GM23248 (cell line): ENCODE data around the gene POLRMT. TPM values are rescaled to one million over a fixed set of nuclear protein-coding genes. Genes with fewer than 3 reads are reported as not detected.

Experiments used
- DNase-seq: peaks from one replicate; pipeline ENCODE4 v3.0.0-alpha.2; 2015
- H2AFZ ChIP-seq: fragments of 200-600 bp; sonication (generic); 2 replicates; pipeline ENCODE4 v1.6.1; 2016; ENCODE audit warnings: antibody characterized with exemption
- H3F3A ChIP-seq: fragments of 200-600 bp; sonication (generic); 2 replicates; pipeline ENCODE4 v1.6.1; 2016; ENCODE audit warnings: mild to moderate bottlenecking, antibody characterized with exemption, mixed run types; ENCODE audit not compliant: insufficient read depth
- H3K27ac ChIP-seq: fragments of 200-600 bp; sonication (generic); 2 replicates; pipeline ENCODE4 v1.5.1; 2016; ENCODE audit warnings: mild to moderate bottlenecking
- H3K27me3 ChIP-seq: fragments of 200-600 bp; sonication (generic); replicated peaks from 2 replicates; pipeline ENCODE4 v1.6.1; 2016; ENCODE audit warnings: mild to moderate bottlenecking; ENCODE audit not compliant: insufficient read depth
- H3K36me3 ChIP-seq: fragments of 200-600 bp; sonication (generic); 2 replicates; pipeline ENCODE4 v1.6.1; 2016; ENCODE audit warnings: low read depth, mild to moderate bottlenecking
- H3K4me1 ChIP-seq: fragments of 200-600 bp; sonication (generic); 2 replicates; pipeline ENCODE4 v1.6.1; 2016; ENCODE audit warnings: mild to moderate bottlenecking; ENCODE audit not compliant: insufficient read depth
- H3K4me2 ChIP-seq: fragments of 200-600 bp; sonication (generic); one replicate; pipeline ENCODE4 v1.6.1; 2016; ENCODE audit warnings: mild to moderate bottlenecking; ENCODE audit not compliant: unreplicated experiment
- H3K4me3 ChIP-seq: fragments of 200-600 bp; sonication (generic); 2 replicates; pipeline ENCODE4 v1.5.1; 2016; ENCODE audit warnings: mild to moderate bottlenecking
- H3K79me2 ChIP-seq: fragments of 200-600 bp; sonication (generic); 2 replicates; pipeline ENCODE4 v1.6.1; 2016; ENCODE audit warnings: mild to moderate bottlenecking; ENCODE audit not compliant: insufficient read depth
- H3K9ac ChIP-seq: fragments of 200-600 bp; sonication (generic); 2 replicates; pipeline ENCODE4 v1.6.1; 2016; ENCODE audit warnings: mild to moderate bottlenecking
- H3K9me2 ChIP-seq: fragments of 200-600 bp; sonication (generic); 2 replicates; pipeline ENCODE4 v1.6.1; 2016; ENCODE audit warnings: mixed run types, mild to moderate bottlenecking, moderate library complexity; ENCODE audit not compliant: insufficient read depth
- H3K9me3 ChIP-seq: fragments of 200-600 bp; sonication (generic); one replicate; pipeline ENCODE4 v1.6.1; 2017; ENCODE audit warnings: low read depth
- H4K20me1 ChIP-seq: fragments of 200-600 bp; sonication (generic); 2 replicates; pipeline ENCODE4 v1.6.0; 2016; ENCODE audit not compliant: insufficient read depth
- EZH2 ChIP-seq: fragments of 200-600 bp; sonication (generic); IDR thresholded peaks from 2 replicates; pipeline ENCODE4 v1.6.1; 2018; ENCODE audit warnings: antibody characterized with exemption, mild to moderate bottlenecking; ENCODE audit not compliant: insufficient read depth, poor library complexity, severe bottlenecking
- EZH2phosphoT487 ChIP-seq: fragments of 200-600 bp; sonication (generic); IDR thresholded peaks from 2 replicates; pipeline ENCODE4 v1.6.1; 2018; ENCODE audit warnings: antibody characterized with exemption, moderate library complexity, mild to moderate bottlenecking, low read depth; ENCODE audit not compliant: insufficient read depth
- WGBS, 2 experiments: methylation state at CpG; one replicate each; pipeline ENCODE4 v1.1.6; 2015 to 2017; ENCODE audit warnings: low lambda C conversion rate in 2 of 2, low coverage in 1 of 2; ENCODE audit errors: missing lambda C conversion rate in 2 of 2; 5-methylcytosine and 5-hydroxymethylcytosine counted together
- in situ Hi-C: fragments of 300-500 bp; cut with MboI; formaldehyde crosslinking; loops from 2 replicates; pipeline ENCODE4 v1.15.0; 2020
- polyA plus RNA-seq: library from polyadenylated mRNA; unstranded; fragments of >200 nt; fragmentation: Nextera tagmentation; extraction: Ambion mirVana; gene quantifications from 2 replicates; pipeline ENCODE4 v1.2.1, GENCODE V29; 2016
- total RNA-seq: library from RNA; depleted of rRNA; stranded (reverse); fragments of >200 nt; shearing (Covaris generic); gene quantifications from 2 replicates; pipeline ENCODE4 v1.2.3, GENCODE V29; 2014

Gene POLRMT
- total and polyA plus RNA-seq, 2 experiments from 2014 or later, result 23.6 to 36.2 TPM

GRCh38 chr19:646779-647565 lies 13.6 kb upstream of the POLRMT start:
- TF ChIP-seq EZH2phosphoT487, result no peak
- no peak for TF ChIP-seq EZH2
- no peak overlapping the region for H3K4me3 ChIP-seq
- no peak overlapping the region for H3K27ac ChIP-seq
- H3F3A ChIP-seq, result no peaks in the 10 kb centered on the region
- H3K27me3 ChIP-seq, result no peaks in the 10 kb centered on the region
- no peak overlapping the region for H3K9ac ChIP-seq
- H3K9me3 ChIP-seq, result no peaks in the 10 kb centered on the region
- no peaks in the 10 kb centered on the region for H3K9me2 ChIP-seq
- no peaks in the 10 kb centered on the region for H3K4me1 ChIP-seq
- H3K36me3 ChIP-seq, result peaks cover 7% of the 10 kb centered on the region; the same call in 1 of the 2 replicates
- no peak for DNase-seq
- in situ Hi-C loops, result no loop called here
- H2AFZ ChIP-seq, result no peak overlapping the region
- H3K79me2 ChIP-seq, result peaks cover 38% of the 10 kb centered on the region
- H4K20me1 ChIP-seq, result no peaks in the 10 kb centered on the region
- WGBS, 2 experiments, result 94 to 95% methylated on average over 41 to 48 of the region's 48 CpGs
- H3K4me2 ChIP-seq, result no peak overlapping the region

- H3K27me3 ChIP-seq, result no peaks in the 10 kb centered on the region
- H3K4me2 ChIP-seq, result no peak overlapping the region
- no peaks in the 10 kb centered on the region for H3K9me3 ChIP-seq
- peaks cover 30% of the 10 kb centered on the region for H3K79me2 ChIP-seq
- 93 to 97% methylated on average over 42 to 62 of the region's 62 CpGs for WGBS, 2 experiments
- DNase-seq, result no peak
- no peak overlapping the region for H3K4me3 ChIP-seq
- H3K36me3 ChIP-seq, result peaks cover 7% of the 10 kb centered on the region; the same call in 1 of the 2 replicates
- in situ Hi-C loops, result no loop called here
- no peaks in the 10 kb centered on the region for H3F3A ChIP-seq
- H3K27ac ChIP-seq, result no peak overlapping the region
- no peak overlapping the region for H2AFZ ChIP-seq
- no peak for TF ChIP-seq EZH2phosphoT487
- TF ChIP-seq EZH2, result no peak
- no peaks in the 10 kb centered on the region for H3K4me1 ChIP-seq
- no peak overlapping the region for H3K9ac ChIP-seq
- no peaks in the 10 kb centered on the region for H3K9me2 ChIP-seq
- no peaks in the 10 kb centered on the region for H4K20me1 ChIP-seq
These were observed 12.8 kb upstream of the POLRMT start for GRCh38 chr19:645912-646778.

GRCh38 chr19:644789-645188 lies 11.5 kb upstream of the POLRMT start:
- no peak for DNase-seq
- H3K9ac ChIP-seq, result no peak overlapping the region
- H3K27ac ChIP-seq, result no peak overlapping the region
- TF ChIP-seq EZH2phosphoT487, result no peak
- TF ChIP-seq EZH2, result no peak
- 86% methylated on average over 13 of the region's 14 CpGs for whole genome bisulfite sequencing, 2 experiments
- no peaks in the 10 kb centered on the region for H3K4me1 ChIP-seq
- in situ Hi-C loops, result no loop called here
- no peaks in the 10 kb centered on the region for H3K27me3 ChIP-seq
- peaks cover 17% of the 10 kb centered on the region for H3K79me2 ChIP-seq
- H3K36me3 ChIP-seq, result peaks cover 7% of the 10 kb centered on the region; the same call in 1 of the 2 replicates
- H3K9me3 ChIP-seq, result no peaks in the 10 kb centered on the region
- no peak overlapping the region for H3K4me3 ChIP-seq
- no peaks in the 10 kb centered on the region for H4K20me1 ChIP-seq
- no peaks in the 10 kb centered on the region for H3F3A ChIP-seq
- no peak overlapping the region for H3K4me2 ChIP-seq
- H3K9me2 ChIP-seq, result no peaks in the 10 kb centered on the region
- H2AFZ ChIP-seq, result no peak overlapping the region

GRCh38 chr19:644363-644762 lies 11.0 kb upstream of the POLRMT start:
- no peak overlapping the region for H3K4me2 ChIP-seq
- H2AFZ ChIP-seq, result no peak overlapping the region
- peaks cover 13% of the 10 kb centered on the region for H3K79me2 ChIP-seq
- H4K20me1 ChIP-seq, result no peaks in the 10 kb centered on the region
- H3K9me3 ChIP-seq, result no peaks in the 10 kb centered on the region
- H3K36me3 ChIP-seq, result peaks cover 7% of the 10 kb centered on the region; the same call in 1 of the 2 replicates
- H3K27me3 ChIP-seq, result no peaks in the 10 kb centered on the region
- TF ChIP-seq EZH2phosphoT487 (no peak), EZH2 (no peak)
- no peak overlapping the region for H3K27ac ChIP-seq
- H3K4me1 ChIP-seq, result no peaks in the 10 kb centered on the region
- no peaks in the 10 kb centered on the region for H3F3A ChIP-seq
- DNase-seq, result no peak
- no peak overlapping the region for H3K9ac ChIP-seq
- in situ Hi-C loops, result no loop called here
- WGBS, 2 experiments, result 74 to 85% methylated on average over 16 to 26 of the region's 28 CpGs
- no peak overlapping the region for H3K4me3 ChIP-seq
- H3K9me2 ChIP-seq, result no peaks in the 10 kb centered on the region
